DOHH2 (cell line): Measurements from ENCODE around the gene ZFAND4.

ENCODE experiments used
- H3F3A ChIP-seq: fragments of 200-600 bp; sonication (generic), shearing (Covaris generic); 2 replicates; pipeline ENCODE4 v1.6.0; 2016; ENCODE audit warnings: antibody characterized with exemption, mild to moderate bottlenecking; ENCODE audit not compliant: control insufficient read depth, insufficient read depth
- H3K27ac ChIP-seq: fragments of 200-600 bp; sonication (generic); 2 replicates; pipeline ENCODE4 v1.5.1; 2014; ENCODE audit warnings: low read depth, mild to moderate bottlenecking, low read length, moderate library complexity
- H3K27me3 ChIP-seq: fragments of 200-600 bp; sonication (generic); 2 replicates; pipeline ENCODE4 v1.6.1; 2014; ENCODE audit warnings: mild to moderate bottlenecking, low read length, mixed read lengths; ENCODE audit not compliant: control insufficient read depth
- H3K36me3 ChIP-seq: fragments of 200-600 bp; sonication (generic); 2 replicates; pipeline ENCODE4 v1.6.1; 2014; ENCODE audit warnings: mild to moderate bottlenecking, low read length, moderate library complexity, mixed read lengths; ENCODE audit not compliant: control insufficient read depth
- H3K4me1 ChIP-seq: fragments of 200-600 bp; sonication (generic); 2 replicates; pipeline ENCODE4 v1.6.1; 2014; ENCODE audit warnings: mild to moderate bottlenecking, low read length, mixed read lengths; ENCODE audit not compliant: control insufficient read depth
- H3K4me2 ChIP-seq: fragments of 200-600 bp; sonication (generic); 2 replicates; pipeline ENCODE4 v1.6.0; 2014; ENCODE audit warnings: mild to moderate bottlenecking, low read length, moderate library complexity
- H3K4me3 ChIP-seq: fragments of 200-600 bp; sonication (generic); 2 replicates; pipeline ENCODE4 v1.5.1; 2014; ENCODE audit warnings: mild to moderate bottlenecking, low read length, mixed read lengths
- H3K79me2 ChIP-seq: fragments of 200-600 bp; sonication (generic); 2 replicates; pipeline ENCODE4 v1.6.1; 2014; ENCODE audit warnings: mild to moderate bottlenecking, low read length, mixed read lengths; ENCODE audit not compliant: control insufficient read depth
- H3K9me2 ChIP-seq: fragments of 200-600 bp; sonication (generic); replicated peaks from 2 replicates; pipeline ENCODE4 v1.6.1; 2014; ENCODE audit warnings: mild to moderate bottlenecking, low read length, mixed read lengths; ENCODE audit not compliant: control insufficient read depth
- H3K9me3 ChIP-seq: fragments of 200-600 bp; sonication (generic); 2 replicates; pipeline ENCODE4 v1.6.1; 2014; ENCODE audit warnings: antibody characterized with exemption, low read length, mixed read lengths; ENCODE audit not compliant: control insufficient read depth, insufficient read depth
- H4K20me1 ChIP-seq: fragments of 200-600 bp; sonication (generic); 2 replicates; pipeline ENCODE4 v1.6.0; 2014; ENCODE audit warnings: low read depth, mild to moderate bottlenecking, antibody characterized with exemption, low read length, moderate library complexity; ENCODE audit not compliant: control insufficient read depth, insufficient read depth
- EZH2phosphoT487 ChIP-seq: fragments of 200-600 bp; sonication (generic); IDR thresholded peaks from 2 replicates; pipeline ENCODE4 v1.6.1; 2017; ENCODE audit warnings: borderline replicate concordance, mild to moderate bottlenecking, antibody characterized with exemption, low read length, moderate library complexity, mixed read lengths
- TF ChIP-seq, protein P1 (sequence below): fragments of 200-600 bp; sonication (generic); IDR thresholded peaks from one replicate; pipeline ENCODE4 v1.5.1; 2014; ENCODE audit warnings: antibody characterized with exemption, mild to moderate bottlenecking, low read depth, low read length; ENCODE audit not compliant: poor library complexity, severe bottlenecking

Gene ZFAND4

GRCh38 chr10:45586028-45586824, 86.3 kb downstream of the ZFAND4 start:
- Histone ChIP-seq H3K36me3 (peaks cover 9% of the 10 kb centered on the region), H3K27ac (no peak overlapping the region), H3F3A (no peaks in the 10 kb centered on the region), H3K4me2 (no peak overlapping the region), H3K4me1 (peaks cover 4% of the 10 kb centered on the region), H3K27me3 (no peaks in the 10 kb centered on the region), H3K4me3 (no peak overlapping the region), H3K9me2 (no peaks in the 10 kb centered on the region), H4K20me1 (no peaks in the 10 kb centered on the region), H3K79me2 (peaks cover 6% of the 10 kb centered on the region; the same call in 1 of the 2 replicates), H3K9me3 (peaks cover 17% of the 10 kb centered on the region; the same call in 1 of the 2 replicates)
- TF ChIP-seq, protein P1, sequence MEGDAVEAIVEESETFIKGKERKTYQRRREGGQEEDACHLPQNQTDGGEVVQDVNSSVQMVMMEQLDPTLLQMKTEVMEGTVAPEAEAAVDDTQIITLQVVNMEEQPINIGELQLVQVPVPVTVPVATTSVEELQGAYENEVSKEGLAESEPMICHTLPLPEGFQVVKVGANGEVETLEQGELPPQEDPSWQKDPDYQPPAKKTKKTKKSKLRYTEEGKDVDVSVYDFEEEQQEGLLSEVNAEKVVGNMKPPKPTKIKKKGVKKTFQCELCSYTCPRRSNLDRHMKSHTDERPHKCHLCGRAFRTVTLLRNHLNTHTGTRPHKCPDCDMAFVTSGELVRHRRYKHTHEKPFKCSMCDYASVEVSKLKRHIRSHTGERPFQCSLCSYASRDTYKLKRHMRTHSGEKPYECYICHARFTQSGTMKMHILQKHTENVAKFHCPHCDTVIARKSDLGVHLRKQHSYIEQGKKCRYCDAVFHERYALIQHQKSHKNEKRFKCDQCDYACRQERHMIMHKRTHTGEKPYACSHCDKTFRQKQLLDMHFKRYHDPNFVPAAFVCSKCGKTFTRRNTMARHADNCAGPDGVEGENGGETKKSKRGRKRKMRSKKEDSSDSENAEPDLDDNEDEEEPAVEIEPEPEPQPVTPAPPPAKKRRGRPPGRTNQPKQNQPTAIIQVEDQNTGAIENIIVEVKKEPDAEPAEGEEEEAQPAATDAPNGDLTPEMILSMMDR = no peak
- TF ChIP-seq EZH2phosphoT487 = no peak

DNA sequence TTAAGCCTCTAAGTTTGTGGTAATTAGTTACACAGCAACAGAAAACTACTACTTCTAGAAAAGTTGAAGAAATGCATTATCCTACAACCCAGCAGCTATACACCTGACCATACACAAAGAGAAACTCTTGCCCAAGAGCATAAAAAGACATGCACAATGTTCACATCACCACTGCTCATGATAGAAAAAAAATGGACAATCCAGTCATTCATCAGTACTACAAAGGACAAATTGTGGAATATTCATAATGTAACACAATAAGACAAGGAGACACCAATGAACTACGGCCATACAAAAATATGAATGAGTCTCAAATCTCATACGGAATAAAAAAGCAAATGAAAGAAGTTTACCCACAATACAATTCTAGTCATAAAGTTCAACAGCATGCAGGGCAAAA, 87.4 kb downstream of the ZFAND4 start:
- TF ChIP-seq, protein P1 = no peak
- no peak for TF ChIP-seq EZH2phosphoT487
- no peaks in the 10 kb centered on the region for H3F3A ChIP-seq

GRCh38 chr10:45582386-45582781, 90.2 kb downstream of the ZFAND4 start:
- H3K9me2 ChIP-seq = no peaks in the 10 kb centered on the region
- no peaks in the 10 kb centered on the region for H3F3A ChIP-seq
- H3K4me3 ChIP-seq = no peak overlapping the region
- H3K27ac ChIP-seq = no peak overlapping the region
- no peak overlapping the region for H3K4me2 ChIP-seq
- H4K20me1 ChIP-seq = no peaks in the 10 kb centered on the region
- H3K27me3 ChIP-seq = no peaks in the 10 kb centered on the region
- H3K9me3 ChIP-seq = peaks cover 9% of the 10 kb centered on the region; the same call in 1 of the 2 replicates
- no peaks in the 10 kb centered on the region for H3K36me3 ChIP-seq
- peaks cover 8% of the 10 kb centered on the region for H3K79me2 ChIP-seq
- TF ChIP-seq, protein P1 = no peak
- no peak for TF ChIP-seq EZH2phosphoT487
- peaks cover 18% of the 10 kb centered on the region for H3K4me1 ChIP-seq

More for the DNA sequence above, 87.4 kb downstream of the ZFAND4 start:
- Histone ChIP-seq H3K4me3 (no peak overlapping the region), H3K36me3 (peaks cover 7% of the 10 kb centered on the region), H4K20me1 (no peaks in the 10 kb centered on the region), H3K27ac (no peak overlapping the region), H3K4me1 (peaks cover 15% of the 10 kb centered on the region), H3K79me2 (peaks cover 6% of the 10 kb centered on the region; the same call in 1 of the 2 replicates), H3K4me2 (no peak overlapping the region), H3K27me3 (no peaks in the 10 kb centered on the region), H3K9me2 (no peaks in the 10 kb centered on the region), H3K9me3 (peaks cover 15% of the 10 kb centered on the region; the same call in 1 of the 2 replicates)
